Pons (tissue), 1 donor: ENCODE results near the gene AGAP1.

ENCODE experiments used
- DNase-seq: peaks from one replicate; pipeline ENCODE4 v3.0.0-alpha.2; 2016; ENCODE audit warnings: low spot score

Gene AGAP1

DNA sequence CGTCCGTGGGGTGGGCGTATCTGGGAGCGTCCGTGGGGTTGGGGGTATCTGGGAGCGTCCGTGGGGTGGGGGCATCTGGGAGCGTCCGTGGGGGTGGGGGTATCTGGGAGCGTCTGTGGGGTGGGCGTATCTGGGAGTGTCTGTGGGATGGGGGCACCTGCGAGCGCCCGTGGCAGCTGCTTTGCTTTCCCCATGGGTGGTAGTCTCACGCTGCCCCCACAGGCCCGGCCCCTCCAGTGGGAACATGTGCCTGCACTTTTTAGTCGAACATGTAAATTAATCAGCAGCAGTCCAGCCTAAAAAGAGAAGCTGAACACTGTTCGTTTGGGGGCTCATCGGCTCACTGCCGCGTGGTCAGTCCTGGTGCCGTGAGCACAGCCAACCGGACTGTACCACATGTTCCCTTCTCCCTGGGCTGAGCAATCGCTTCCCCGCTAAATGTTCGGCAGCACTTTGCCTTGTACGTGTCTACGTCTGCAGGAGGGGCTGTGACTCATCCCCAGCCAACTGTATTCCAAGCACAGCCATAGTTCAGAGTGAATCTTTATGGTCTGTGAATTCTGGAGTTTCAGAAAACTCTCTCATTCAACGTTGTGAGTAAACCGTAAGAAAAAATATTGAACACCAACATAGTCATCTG lies 271.5 kb downstream of the AGAP1 start:
- DNase-seq, result no peak

DNA sequence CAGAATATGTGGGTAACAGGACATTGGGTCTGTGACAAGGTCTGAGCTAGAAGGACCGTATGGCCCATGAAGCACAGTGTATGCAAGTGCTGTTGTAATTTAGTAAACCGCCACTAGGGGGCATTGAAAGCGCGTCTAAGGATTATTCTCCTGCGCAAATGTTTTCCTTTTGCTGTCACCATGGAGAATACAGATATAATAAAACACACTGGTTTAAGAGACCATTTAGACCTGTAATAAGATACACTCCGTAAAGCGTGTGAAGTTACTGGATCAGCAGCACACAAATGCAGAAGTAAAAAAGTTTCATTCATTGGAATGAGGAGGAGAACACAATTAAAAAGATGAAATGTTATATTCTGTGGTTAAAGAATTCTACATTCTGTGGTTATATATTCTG lies 272.4 kb downstream of the AGAP1 start:
- DNase-seq, result peak; percentile 85

DNA sequence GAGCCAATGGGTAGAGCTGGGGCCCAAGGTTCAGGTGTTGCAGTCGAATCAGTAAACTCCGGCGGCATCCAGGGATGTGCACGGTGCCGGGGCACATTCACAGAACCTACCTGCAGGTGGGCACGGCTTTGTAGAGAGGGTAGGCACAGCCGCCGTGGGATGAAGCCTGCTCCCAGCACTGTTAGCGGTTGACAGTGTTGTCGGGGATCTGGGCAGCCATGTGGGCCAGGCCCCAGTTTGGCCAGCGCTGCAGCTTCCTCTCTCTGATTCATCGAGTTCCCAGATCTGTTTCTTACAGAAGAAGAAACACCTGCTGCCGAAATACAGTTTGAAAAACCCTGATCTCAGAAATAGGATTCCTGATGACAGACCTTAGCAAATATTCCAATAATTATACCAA lies 274.8 kb downstream of the AGAP1 start:
- no peak for DNase-seq

DNA sequence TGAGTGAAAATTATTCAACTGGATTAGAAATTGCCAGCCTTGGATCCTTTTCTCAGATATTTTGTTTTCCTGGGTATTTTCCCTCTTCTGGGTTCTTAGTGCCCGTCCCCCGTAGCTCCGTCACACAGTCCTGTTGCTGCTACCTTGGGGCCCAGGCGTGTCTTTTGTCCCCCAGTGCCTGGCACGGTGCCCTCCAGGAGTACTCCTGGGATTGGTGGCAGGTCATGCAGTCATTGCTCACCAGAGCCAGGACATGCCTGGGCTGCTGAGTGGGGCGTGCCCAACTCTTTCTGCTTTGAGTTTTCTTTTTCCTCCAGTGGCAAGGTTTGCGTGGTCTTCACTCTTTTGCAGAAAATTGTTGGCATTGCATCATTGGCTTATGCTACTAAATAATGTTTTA lies 275.2 kb downstream of the AGAP1 start:
- DNase-seq, result no peak

DNA sequence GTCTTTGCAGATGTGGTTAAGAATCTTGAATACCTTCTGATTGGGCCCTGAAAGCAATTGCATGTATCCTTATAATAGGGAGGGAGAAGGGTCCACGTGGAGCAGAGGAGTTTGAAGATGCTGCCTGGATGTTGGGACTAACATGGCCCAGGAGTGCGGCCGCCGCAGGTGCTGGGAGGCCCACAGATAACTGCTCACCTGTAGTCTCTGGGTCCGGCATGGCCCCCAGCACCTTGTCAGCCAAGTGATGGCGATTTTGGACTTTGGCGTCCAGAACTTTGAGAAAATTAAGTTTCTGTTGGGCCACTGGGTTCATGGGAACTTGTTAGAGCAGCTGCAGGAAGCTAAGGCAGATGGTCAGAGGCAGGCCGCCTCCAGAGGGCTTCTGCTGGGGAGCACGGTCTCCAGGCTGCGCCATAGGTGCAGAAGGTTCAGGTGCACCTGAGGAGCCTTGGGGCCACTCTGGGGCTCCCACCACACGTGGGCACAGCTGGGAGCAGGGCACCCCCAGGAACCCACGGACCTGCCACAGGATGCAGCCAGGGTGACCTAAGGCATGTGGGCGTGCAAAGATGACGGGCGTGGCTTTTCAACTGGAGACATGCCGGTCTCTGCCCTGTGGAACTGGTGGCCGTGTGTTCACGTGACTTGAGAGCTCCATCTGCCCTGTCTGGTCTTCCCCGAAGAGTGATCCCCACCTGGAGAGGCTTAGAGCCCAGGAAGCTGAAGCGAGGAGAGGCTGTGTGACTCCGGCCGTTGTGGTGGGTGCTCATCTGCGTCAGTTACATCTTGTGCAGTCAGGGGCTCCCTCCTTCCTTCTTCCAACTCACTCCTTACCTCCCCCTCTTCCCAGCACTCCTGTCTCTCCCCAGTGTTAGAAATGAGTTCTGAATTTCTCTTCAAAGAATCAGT lies 277.3 kb downstream of the AGAP1 start:
- no peak for DNase-seq

DNA sequence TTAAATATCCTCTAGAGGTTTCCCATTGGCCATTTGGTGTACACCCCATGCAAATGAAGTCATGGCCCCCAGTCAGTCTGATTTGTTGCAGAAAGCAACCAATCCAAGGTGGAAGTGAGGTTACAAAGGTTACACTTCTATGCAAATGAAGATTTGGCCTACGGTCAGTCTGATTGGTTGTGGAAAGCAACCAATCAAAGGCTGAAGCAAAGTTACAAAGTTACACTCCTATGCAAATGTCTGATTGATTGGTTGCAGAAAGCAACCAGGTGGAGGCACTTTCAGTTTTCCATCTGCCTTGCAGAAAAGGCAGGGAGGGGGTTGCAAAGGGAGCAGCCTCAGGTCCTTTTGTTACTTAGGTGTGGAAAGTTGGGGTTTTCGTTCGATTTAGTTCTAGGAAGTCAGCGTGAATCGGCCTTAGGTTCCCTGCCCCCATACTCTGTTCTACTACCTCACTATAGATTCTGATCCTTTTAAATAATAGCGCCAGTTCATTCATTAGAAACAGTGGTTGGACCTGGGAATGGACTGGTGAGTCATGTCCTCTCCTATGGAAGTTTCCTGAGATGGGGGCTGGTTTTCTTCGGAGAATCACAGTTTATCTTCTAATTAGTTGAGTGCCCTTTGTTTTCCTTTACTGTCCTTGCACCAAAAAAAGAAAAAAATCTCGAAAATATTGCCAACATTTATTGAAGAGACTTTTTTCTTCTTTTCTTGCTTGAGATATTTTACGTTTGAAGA lies 279.5 kb downstream of the AGAP1 start:
- no peak for DNase-seq

DNA sequence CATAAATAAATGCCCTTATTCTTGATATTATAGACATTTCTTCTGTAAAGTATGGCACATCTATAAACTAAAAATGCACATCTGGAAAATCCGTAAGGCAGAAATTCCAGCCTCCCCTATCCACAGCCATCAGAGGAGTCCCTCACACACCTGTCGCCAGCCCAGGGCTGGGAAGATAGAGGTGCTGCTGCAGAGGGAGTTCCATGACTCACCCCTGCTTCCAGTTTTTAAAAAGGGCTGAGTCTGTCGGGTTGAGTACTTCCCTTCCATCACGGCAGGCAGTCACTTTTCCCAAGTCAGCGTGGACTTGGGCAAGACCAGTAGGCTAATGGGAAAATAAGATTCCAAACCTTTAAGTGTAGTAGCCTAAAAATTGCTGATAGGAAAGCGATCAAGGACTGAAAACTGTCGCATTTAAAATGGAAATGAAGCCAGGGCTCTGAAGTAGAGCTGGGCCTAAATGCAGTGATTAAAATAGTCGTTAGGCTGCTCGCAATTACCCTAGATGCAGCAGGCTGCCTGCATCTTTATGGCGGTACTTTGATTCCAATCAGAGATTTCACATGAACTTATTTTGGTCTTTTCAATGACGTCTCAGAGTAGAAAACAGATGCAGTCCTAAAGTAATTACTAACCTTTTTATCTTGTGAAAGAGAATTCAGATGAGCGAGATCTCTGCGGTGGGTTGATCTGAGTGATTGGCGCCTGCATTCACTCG lies 280.5 kb downstream of the AGAP1 start:
- DNase-seq, result no peak

DNA sequence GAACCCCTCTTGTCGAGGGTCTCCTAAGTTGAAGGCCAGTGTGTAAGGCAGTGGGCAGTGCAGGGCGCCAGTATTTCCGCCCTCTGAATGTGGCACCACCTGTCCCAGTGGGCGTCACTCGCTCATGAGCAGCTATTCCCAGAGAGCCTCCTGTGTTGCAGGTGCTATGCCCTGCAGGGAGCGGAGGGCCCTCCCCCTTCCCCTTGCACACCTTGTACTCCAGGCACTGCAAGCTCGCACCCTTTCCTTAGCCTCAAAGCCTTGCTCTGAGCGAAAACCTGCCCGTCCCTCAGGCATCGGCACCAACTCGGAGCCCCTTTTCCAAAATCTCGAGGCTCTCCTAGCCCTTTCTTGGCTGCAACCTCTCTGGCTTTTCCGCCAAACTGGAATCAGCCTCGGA lies 282.7 kb downstream of the AGAP1 start:
- no peak for DNase-seq

DNA sequence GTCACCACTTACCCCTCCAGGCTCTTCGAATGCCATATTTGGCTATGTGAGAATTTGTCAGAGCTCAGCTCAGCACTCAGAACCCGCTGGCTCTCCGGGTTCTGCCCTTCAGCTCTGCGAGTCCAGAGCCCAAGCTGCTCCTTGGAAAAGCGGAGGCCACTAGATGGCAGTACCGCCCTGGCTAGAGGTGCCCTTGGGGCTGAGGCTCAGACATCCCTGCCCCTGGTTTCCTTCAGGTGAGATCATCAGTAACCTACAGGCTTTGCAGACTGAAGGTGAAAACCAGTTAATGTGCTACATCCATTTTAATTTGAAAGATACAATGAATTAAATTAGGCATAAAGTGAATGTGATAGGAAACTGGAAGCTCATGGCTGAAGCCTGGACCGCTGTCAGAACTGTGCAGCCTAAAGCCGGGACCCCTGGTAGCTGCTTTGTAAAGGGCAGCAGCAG lies 285.6 kb downstream of the AGAP1 start:
- DNase-seq, result peak; percentile 75

DNA sequence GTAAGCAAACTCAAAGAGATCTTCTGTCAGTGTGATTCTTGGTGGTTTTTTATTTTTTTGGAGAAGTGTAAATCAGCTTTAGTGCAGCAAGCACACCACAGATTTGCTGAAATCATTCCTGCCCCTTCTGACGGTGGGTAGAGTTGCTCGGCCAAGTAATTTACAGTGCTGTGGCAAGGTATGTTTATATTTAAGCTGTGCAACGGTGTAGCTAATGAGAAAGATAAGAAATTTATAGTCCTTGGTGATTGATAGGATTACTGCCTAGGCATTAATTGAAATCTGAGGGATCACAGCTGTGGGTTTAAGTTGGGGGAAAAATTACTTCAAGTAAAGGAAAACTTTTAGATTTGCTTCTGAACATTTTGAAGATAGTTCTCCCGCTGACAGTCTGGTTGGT lies 286.6 kb downstream of the AGAP1 start:
- DNase-seq, result no peak

DNA sequence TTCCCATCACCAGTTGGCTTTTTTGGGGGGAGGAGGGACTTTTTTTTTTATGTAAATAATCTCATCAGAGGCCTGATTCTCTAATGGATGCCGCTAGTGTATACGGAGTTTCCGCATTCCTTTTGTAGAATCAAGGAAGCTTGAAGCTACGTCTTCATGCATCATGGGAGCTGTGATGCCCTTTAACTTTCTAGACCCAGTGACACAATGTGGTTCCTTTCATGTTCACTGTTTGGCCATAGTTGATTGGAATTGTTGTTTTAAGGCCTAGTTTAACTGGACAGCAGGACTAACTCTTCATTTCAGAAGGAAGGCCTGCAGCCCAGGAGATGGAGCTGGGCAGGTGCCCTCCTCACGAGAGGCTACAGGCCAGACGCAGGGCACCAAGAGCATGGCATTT lies 287.9 kb downstream of the AGAP1 start:
- no peak for DNase-seq

DNA sequence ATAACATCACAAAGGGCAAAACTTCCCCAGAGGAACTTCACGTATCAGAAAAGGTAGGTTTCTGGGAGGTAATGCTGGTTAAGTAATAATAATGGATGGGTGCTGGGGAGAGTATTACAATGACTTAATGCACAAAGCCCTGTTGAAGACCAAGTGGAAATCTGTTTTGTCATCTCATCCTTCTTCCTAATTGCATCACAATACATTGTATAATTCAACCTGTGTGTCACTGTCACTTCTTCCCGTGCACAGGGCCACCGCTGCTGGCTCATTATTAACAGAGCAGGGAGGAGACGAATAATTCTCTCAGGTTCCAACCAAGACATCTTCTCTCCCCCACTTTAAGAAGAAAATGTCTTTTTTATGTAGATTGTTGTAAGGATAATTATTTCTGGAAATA lies 290.9 kb downstream of the AGAP1 start:
- no peak for DNase-seq

DNA sequence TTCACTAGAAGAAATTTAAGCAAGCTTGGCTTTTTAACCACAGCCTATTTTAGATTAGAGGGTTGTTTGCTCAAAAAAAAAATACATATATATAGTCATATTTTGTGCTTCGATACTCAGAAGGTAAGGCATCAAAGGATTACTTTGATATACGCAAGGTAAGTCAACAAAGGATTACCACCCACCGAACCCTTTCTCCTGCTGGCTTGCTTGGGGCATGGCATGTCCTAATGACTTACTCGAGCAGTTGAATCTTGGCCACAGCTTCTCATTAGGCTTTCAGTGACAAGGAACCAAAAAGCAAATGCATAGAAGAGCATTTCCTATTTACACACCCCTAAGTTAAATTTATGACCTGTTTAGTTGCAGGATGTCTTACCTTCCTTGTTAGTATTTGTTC lies 295.7 kb downstream of the AGAP1 start:
- DNase-seq, result no peak

DNA sequence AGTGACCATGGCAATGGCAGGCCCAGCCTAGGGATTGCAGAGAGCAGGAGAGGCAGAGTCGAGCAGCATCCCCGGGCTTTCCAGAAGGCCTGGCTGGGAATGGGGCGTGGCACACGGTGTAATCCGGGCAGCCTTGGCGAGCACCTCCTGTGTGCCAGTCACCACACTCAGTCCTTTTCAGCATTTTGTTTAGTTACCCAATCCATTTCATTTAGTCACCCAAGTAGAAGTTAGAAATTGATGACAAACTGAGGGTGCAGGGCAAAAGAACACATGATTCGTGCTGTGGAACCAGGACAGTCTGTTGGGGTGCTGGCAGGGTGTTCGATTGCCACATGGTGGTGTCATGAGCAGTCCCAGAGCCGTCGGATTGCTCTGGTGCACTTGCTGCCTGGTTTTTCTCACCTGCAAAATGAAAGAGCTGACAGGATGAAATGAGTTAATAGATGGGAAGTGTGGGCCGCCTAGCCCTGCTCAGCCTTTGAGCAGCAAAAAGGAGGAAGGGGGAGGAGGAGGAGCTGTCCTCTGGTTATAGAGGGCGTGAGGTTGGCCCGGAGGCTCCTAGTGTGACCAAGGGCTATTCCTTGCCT lies 299.4 kb downstream of the AGAP1 start:
- DNase-seq, result no peak

DNA sequence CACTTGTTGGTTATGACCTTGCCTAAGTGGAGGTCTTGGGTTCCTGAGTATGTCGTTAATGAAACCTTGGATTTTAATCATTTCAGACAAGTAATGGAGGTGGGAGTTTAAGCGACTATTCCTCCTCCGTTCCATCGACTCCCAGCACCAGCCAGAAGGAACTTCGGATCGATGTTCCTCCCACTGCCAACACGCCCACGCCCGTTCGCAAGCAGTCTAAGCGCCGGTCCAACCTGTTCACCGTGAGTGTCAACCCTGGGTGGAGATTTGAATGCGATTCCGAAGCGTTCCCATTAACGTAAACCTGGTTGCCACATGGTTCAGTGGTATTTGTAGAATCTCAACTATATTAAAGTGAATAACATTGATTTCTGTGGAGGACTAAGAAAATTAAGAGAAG lies 305.4 kb downstream of the AGAP1 start:
- DNase-seq, result no peak

DNA sequence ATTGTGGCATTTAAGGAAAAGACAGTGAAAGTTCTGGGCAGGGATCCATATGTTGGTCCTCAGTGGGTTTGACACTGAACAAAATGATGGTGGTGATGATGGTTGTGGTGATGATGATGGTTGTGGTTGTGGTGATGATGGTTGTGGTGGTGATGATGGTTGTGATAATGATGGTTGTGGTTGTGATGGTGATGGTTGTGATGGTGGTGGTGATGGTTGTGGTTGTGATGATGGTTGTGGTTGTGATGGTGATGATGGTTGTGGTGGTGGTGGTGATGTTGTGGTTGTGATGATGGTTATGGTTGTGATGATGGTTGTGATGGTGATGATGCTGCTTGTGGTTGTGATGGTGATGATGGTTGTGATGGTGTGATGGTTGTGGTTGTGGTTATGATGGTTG lies 308.7 kb downstream of the AGAP1 start:
- DNase-seq, result no peak

DNA sequence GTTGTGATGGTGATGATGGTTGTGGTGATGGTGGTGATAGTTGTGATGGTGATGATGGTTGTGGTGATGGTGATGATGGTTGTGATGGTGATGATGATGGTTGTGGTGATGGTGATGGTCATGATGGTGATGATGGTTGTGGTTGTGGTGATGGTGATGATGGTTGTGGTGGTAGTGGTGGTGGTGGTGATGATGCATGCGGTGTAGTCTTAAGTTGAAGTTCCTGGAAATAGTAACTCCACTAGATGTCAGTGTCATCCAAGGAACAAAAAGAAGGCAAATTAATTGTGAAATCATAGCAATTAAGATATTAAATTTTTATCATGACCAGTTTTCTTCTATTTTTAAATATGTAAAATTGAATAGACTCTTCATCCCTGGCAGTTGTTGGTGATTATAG lies 309.2 kb downstream of the AGAP1 start:
- no peak for DNase-seq

DNA sequence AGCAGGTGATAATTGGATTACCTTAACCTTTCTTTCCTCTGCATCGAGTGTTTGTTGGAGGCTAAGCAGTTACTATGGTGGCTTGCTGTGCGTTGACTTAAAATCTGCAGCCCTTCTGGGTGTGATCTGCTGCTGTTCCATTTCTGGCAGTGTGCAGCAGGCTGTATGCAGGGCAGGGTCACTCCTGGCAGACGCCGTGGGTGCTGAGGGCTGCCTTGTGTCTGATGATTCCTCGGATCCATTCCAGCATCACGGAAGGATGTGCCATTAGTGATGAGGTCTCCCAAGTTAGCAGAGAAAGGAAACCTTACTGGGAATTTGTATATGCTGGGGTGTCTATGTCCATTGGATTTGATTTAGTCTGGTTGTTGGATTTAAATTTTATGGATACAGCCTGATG lies 310.8 kb downstream of the AGAP1 start:
- DNase-seq, result no peak

DNA sequence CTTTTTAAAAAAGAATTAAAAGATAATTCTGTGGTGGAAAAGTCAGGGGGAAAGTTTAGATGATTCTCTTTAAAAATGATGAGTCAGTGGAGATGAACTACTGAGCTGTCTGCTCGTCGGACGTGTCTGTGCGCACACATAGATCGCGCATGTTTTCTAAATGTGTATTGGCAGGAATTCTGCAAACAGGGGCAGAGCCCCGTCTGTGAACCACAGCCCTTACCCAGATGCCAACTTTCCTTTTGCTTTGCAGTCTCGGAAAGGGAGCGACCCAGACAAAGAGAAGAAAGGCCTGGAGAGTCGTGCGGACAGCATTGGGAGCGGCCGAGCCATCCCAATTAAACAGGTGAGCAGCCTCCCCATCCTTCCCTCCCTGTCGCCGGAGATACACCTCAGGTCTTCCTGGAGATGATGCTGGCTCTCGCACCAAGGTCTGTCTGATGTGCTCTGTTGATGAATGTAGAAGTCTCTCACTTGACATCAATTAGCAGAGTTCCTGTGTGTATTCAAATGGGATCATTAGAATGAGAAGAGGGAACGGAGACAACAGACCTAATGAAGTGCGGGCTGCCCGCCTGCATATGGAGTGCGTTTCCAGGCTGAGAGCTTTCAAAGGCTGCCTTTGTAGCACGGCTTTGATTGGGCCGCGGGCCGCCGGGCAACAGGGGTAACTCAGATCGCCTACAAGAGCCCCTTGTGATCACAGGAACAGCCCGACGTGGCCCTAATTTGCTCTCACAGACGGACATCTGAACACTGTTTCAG lies 313.3 kb downstream of the AGAP1 start:
- peak; percentile 31 for DNase-seq

DNA sequence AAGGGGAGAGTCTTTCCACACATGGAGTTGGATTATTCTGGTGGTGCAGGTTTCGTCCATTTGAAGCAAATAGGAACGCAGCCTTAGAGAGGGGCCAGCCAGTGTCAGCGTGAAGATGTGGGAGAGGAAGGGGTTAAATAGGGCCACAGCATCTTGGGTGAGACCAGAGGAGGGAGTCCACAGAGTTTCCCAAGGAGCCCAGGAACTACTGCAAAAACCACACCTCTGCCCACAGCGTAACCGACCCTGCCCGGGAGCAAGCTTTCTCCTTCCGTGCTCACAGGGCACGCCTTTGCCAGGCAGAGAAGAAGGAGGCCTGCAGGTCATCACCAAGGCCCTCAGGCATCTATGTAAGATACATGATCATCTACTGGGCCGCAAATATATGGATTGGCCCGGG lies 314.5 kb downstream of the AGAP1 start:
- DNase-seq, result no peak

DNA sequence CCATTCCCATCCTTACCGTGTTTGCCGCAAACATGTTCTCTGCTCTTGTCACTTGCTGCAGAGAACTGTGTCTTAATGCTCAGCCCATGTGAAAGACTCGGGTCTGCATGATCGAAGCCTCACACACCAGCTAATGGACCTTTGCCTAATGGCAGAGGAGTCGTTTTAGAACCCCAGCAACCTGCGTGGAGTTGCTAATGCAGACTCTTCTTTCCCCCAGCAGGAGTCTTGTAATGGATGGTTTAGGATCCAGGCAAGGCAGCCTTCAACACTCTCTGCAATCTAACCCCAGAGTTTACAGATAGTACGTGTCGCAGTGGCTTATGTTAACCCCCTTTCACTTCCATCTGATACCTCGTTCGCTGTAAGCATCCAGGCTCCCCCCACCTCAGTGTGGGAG lies 316.4 kb downstream of the AGAP1 start:
- DNase-seq, result no peak
